ENCODE measurements around the gene C14orf119.
A peak's percentile ranks its signal among the peaks of the same experiment; 100 is the strongest.

The C14orf119 gene

DNA sequence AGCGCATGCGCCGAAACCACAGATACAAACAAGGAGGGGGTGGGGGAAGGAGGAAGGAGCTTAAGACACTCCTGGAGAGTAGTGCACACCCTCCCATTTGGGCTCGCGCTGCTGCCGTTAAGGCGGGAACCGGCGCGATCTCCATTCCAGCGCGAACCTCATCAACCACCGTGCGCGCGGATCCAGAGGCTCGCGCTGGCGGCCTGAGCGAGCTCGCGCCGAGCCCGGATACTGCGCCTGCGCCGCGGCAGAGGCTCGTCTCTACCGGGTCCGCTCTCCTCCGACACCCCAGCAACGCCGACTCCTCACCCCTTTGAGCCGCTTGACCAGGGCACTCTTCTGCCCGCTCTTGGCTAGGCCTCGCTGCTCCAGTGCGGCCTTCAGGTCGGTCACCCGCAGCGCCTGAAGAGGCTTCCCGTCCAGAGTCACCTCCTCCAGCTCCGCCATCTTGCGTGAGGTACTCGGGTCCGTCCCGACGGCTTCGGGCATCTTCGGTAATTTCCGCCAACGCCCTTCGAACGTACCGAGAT, 574 bp upstream of the C14orf119 start, which contains the start of gene ACIN1:
ACIN1 (minus strand) TSS at position 471 of the 530 bp plus-strand sequence; CDS start at position 447, 24 bp downstream.
- TF ChIP-seq, protein P1, sequence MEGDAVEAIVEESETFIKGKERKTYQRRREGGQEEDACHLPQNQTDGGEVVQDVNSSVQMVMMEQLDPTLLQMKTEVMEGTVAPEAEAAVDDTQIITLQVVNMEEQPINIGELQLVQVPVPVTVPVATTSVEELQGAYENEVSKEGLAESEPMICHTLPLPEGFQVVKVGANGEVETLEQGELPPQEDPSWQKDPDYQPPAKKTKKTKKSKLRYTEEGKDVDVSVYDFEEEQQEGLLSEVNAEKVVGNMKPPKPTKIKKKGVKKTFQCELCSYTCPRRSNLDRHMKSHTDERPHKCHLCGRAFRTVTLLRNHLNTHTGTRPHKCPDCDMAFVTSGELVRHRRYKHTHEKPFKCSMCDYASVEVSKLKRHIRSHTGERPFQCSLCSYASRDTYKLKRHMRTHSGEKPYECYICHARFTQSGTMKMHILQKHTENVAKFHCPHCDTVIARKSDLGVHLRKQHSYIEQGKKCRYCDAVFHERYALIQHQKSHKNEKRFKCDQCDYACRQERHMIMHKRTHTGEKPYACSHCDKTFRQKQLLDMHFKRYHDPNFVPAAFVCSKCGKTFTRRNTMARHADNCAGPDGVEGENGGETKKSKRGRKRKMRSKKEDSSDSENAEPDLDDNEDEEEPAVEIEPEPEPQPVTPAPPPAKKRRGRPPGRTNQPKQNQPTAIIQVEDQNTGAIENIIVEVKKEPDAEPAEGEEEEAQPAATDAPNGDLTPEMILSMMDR (IDR thresholded peaks at IDR 0.05; ENCODE audit: low read depth, low read length, missing control alignments), result no peak
- peak; percentile 68 for DNase-seq (ENCODE audit: extremely low read depth, low read depth)
- peak within 1 kb of the TSS; percentile 94 for H3K4me3 ChIP-seq (replicated peaks; ENCODE audit: low read depth, low read length)

DNA sequence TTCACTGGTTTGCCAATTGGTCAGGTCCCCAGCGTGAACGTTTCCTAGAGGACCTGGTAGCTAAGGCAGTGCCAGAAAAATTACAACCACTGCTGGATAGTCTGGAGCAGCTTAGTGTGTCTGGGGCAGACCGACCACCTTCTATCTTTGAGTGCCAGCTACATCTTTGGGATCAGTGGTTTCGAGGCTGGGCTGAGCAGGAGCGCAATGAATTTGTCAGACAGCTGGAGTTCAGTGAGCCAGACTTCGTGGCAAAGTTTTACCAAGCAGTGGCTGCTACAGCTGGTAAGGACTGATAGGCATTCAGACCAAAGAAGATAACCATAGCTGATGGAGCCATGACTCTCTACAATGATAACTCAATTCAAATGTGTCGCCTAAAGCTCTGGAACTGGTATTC, 2.5 kb downstream of the C14orf119 start:
- no peak for DNase-seq (ENCODE audit: extremely low read depth, low read depth)
- no peak overlapping the region for H3K4me3 ChIP-seq (replicated peaks; ENCODE audit: low read depth, low read length)
- TF ChIP-seq, protein P1 (IDR thresholded peaks at IDR 0.05; ENCODE audit: low read depth, low read length, missing control alignments), result no peak

DNA sequence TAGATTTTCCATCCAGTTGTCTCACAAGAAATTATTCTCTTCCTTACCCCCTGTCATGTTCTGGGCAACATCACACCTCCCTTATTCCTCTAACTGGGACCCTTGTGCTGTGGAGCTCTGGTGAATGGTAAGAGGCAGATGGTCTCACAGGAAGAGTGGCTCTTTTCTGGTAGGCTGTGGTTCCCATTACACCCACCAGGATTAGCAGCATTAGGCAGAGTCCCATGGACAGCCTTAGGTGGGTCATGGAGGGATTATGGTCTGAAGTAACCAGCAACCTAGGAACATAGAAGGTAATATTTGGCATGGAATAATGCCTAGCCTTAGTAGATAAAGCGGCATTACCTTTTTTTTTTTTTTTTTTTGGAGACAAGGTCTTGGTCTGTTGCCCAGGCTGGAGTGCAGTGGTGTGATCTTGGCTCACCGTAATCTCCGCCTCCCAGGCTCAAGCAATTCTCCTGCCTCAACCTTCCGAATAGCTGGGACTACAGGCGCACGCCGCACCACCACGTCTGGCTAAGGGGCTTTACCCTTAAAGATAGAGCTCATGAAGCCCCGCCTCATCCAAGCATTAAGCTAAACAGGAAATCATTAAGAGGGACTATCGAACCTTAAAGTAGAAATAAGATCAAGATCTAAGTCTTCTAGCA, 4.0 kb downstream of the C14orf119 start:
- DNase-seq (ENCODE audit: extremely low read depth, low read depth), result no peak
- no peak overlapping the region for H3K4me3 ChIP-seq (replicated peaks; ENCODE audit: low read depth, low read length)
- TF ChIP-seq, protein P1 (IDR thresholded peaks at IDR 0.05; ENCODE audit: low read depth, low read length, missing control alignments), result no peak

DNA sequence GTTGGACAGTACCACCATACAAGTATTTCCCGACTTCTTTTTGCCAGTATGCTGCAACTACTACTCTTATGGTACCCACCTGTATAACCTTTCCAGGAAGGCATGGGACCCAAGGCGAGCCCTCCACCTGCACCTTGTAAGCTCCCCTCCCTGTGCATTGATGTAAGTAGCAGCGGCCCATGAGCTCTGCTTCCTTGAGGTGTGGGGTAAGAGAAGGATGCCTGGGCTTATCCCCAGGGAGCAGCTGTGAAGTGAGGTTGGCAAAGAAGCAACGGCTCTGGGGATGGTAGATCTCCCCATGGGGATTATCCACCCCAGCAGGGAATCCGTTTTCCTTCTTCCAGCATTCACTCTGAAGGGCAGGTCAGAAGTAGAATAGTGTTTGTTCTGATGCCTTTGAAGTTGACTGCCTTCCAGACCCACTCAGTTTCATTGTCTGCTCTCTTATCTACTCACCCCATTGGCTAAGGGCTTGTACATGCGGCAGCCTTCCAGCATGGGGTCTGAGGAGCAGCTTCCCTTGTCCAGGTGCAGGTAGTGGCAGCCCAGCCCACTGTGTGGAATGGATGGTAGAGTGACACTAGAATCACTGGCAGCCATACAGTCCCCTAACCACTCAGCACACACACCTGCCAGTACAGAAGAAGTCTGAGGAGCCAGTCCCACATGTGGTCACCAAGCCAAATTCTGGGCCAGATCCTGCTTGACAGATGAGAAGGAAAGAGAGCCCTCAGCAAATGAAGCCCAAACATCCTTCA, 6.1 kb downstream of the C14orf119 start:
- no peak for DNase-seq (ENCODE audit: extremely low read depth, low read depth)

DNA sequence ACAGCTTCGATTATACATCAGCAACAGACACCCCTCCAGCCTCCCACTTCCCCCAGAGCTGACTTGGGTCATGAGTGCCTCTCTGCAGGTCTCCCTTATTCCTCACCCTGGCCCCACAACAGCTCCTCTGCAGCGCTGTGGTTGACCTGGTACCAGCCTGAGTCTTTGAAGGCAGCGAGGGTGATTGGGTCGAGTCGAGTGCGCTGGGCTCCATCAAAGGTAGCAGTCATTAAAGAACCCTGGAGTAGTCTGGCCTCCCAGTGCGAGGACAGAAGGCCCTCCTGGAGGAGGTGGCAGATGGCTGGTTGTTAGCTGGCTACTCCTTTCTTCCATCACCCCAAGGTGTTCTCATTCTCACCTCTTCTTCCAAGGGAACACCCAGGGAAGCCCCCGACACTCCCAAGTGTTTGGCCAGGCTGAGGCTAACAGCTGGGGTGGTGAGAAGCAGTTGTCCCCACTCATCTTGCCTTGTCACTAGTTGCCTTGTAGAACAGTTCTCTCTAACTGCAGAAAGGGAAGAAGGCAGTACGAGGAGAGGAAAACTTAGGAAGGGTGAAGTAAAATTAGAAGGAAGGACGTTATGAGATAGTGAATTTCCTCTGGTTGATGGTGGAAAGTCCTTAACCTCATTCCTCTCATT, 6.8 kb downstream of the C14orf119 start:
- TF ChIP-seq, protein P1 (IDR thresholded peaks at IDR 0.05; ENCODE audit: low read depth, low read length, missing control alignments), result no peak
- no peak overlapping the region for H3K4me3 ChIP-seq (replicated peaks; ENCODE audit: low read depth, low read length)
- no peak for DNase-seq (ENCODE audit: extremely low read depth, low read depth)

More for the DNA sequence above, 6.1 kb downstream of the C14orf119 start:
- no peak overlapping the region for H3K4me3 ChIP-seq (replicated peaks; ENCODE audit: low read depth, low read length)
- TF ChIP-seq, protein P1 (IDR thresholded peaks at IDR 0.05; ENCODE audit: low read depth, low read length, missing control alignments), result no peak

DNA sequence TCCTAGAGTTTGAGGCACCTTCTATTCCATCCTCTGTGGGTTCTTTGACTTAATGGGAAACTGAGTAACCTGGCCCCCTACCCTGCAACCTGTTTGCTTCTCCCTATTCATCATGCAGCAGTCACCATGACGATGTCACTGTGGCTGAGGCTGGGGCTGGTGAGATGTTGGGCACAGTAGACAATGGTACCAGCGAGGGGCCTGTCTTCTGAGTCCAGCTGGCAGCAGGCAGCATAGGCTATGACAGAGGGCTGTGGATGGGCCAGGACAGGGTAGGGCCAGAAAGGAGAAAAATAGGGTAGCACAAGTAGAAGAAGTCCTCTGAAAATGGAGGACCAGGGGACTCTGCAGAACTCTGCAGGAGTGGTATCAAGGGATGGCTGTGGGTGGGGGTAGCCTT, 7.5 kb downstream of the C14orf119 start:
- H3K4me3 ChIP-seq (replicated peaks; ENCODE audit: low read depth, low read length), result no peak overlapping the region
- TF ChIP-seq, protein P1 (IDR thresholded peaks at IDR 0.05; ENCODE audit: low read depth, low read length, missing control alignments), result no peak
- no peak for DNase-seq (ENCODE audit: extremely low read depth, low read depth)
